ENCODE data around the gene MBNL3.
"Not testable (repeated sequence)": the region's sequence is repeated elsewhere in the genome, so short reads cannot be mapped to it uniquely, and the experiment has no call there.

MBNL3 gene

GRCh38 chrX:132331000-132331399 is 157.8 kb downstream of the MBNL3 start:
- Histone ChIP-seq H3K27ac (no peak overlapping the region), H3K36me3 (ENCODE audit: insufficient read depth, low read length) (no peaks in the 10 kb centered on the region), H3K4me3 (no peak overlapping the region), H3K9ac (ENCODE audit: insufficient read length) (no peak overlapping the region), H3K9me3 (ENCODE audit: low read depth, low read length) (no peaks in the 10 kb centered on the region)
- DNase-seq (ENCODE audit: low read depth, low spot score): no peak
- TF ChIP-seq EZH2 (IDR thresholded peaks at IDR 0.05) (no peak), POLR2AphosphoS5 (IDR thresholded peaks at IDR 0.05; ENCODE audit: borderline replicate concordance, low read depth, low read length) (no peak), FOXP2 (optimal IDR thresholded peaks at IDR 0.05; ENCODE audit: control extremely low read depth, extremely low read length, insufficient read depth) (no peak)

- Histone ChIP-seq H3K36me3 (ENCODE audit: insufficient read depth, low read length) (no peaks in the 10 kb centered on the region), H3K4me3 (no peak overlapping the region), H3K27ac (no peak overlapping the region), H3K9ac (ENCODE audit: insufficient read length) (no peak overlapping the region), H3K9me3 (ENCODE audit: low read depth, low read length) (no peaks in the 10 kb centered on the region)
- no peak for TF ChIP-seq FOXP2 (optimal IDR thresholded peaks at IDR 0.05; ENCODE audit: control extremely low read depth, extremely low read length, insufficient read depth)
- TF ChIP-seq POLR2AphosphoS5 (IDR thresholded peaks at IDR 0.05; ENCODE audit: borderline replicate concordance, low read depth, low read length): no peak
- no peak for TF ChIP-seq EZH2 (IDR thresholded peaks at IDR 0.05)
- no peak for DNase-seq (ENCODE audit: low read depth, low spot score)
These were observed 158.6 kb downstream of the MBNL3 start for GRCh38 chrX:132330156-132330729.

- DNase-seq (ENCODE audit: low read depth, low spot score); H3K9me3 ChIP-seq (ENCODE audit: low read depth, low read length); H3K4me3 ChIP-seq; H3K9ac ChIP-seq (ENCODE audit: insufficient read length); H3K36me3 ChIP-seq (ENCODE audit: insufficient read depth, low read length); H3K27ac ChIP-seq: not testable (repeated sequence)
These were observed 161.9 kb downstream of the MBNL3 start for GRCh38 chrX:132326960-132327359.
